Upper lobe of left lung (tissue), 6 donors: ENCODE results near the gene CEP131. TPM values are rescaled to one million over a fixed set of nuclear protein-coding genes. Genes with fewer than 3 reads are reported as not detected.
A peak's percentile ranks its signal among the peaks of the same experiment; 100 is the strongest.

Experiments used
- ATAC-seq, 2 donors: fragments of 200-7000 bp; cut with Tn5 transposase; one replicate each; pipeline ENCODE4 v1.9.1; 2022; ENCODE audit warnings: mild to moderate bottlenecking in 2 of 2, moderate library complexity in 2 of 2; ENCODE audit not compliant: low FRiP score in 2 of 2
- DNase-seq, 2 donors: peaks; one replicate each; pipeline ENCODE4 v3.0.0-alpha.2; 2019 to 2020
- H3K27ac ChIP-seq, 4 donors: fragments of 200-600 bp; sonication (generic); one replicate each; pipeline ENCODE4 v1.5.1; 2016 to 2019
- H3K27me3 ChIP-seq, 4 donors: fragments of 200-600 bp; sonication (generic); one replicate each; pipeline ENCODE4 v1.5.1; 2017 to 2019
- H3K36me3 ChIP-seq, 4 donors: fragments of 200-600 bp; sonication (generic); one replicate each; pipeline ENCODE4 v1.5.1; 2016 to 2019
- H3K4me1 ChIP-seq, 4 donors: fragments of 200-600 bp; sonication (generic); one replicate each; pipeline ENCODE4 v1.5.1; 2018 to 2019
- H3K4me3 ChIP-seq, 4 donors: fragments of 200-600 bp; sonication (generic); one replicate each; pipeline ENCODE4 v1.5.1; 2017 to 2019; ENCODE audit warnings: mild to moderate bottlenecking in 2 of 4, moderate library complexity in 1 of 4
- H3K9me3 ChIP-seq, 4 donors: fragments of 200-600 bp; sonication (generic); one replicate each; pipeline ENCODE4 v1.5.1; 2018 to 2019
- CTCF ChIP-seq, 6 experiments: fragments of 450-650 bp in 4 of 6; fragments of 200-600 bp in 2 of 6; sonication (generic) in 2 of 6; IDR thresholded peaks; one replicate each; pipeline ENCODE4 v1.5.1; 2016 to 2019; ENCODE audit warnings: antibody characterized with exemption in 6 of 6
- EP300 ChIP-seq, 4 donors: sonication (generic); formaldehyde crosslinking; IDR thresholded peaks; one replicate each; pipeline ENCODE4 v1.5.1; 2017; ENCODE audit warnings: antibody characterized with exemption in 4 of 4, control low read depth in 2 of 4
- POLR2A ChIP-seq, 4 donors: fragments of 450-650 bp; IDR thresholded peaks; one replicate each; pipeline ENCODE4 v1.5.1; 2016 to 2017; ENCODE audit warnings: antibody characterized with exemption in 4 of 4, mild to moderate bottlenecking in 2 of 4
- POLR2AphosphoS5 ChIP-seq, 2 donors: sonication (generic); formaldehyde crosslinking; IDR thresholded peaks; one replicate each; pipeline ENCODE4 v1.5.1; 2017; ENCODE audit warnings: antibody characterized with exemption in 2 of 2
- WGBS, 2 donors: methylation state at CpG; one replicate each; pipeline ENCODE4 v1.1.5; 2017 to 2018; 5-methylcytosine and 5-hydroxymethylcytosine counted together
- total RNA-seq, 6 donors: library from RNA; depleted of rRNA in 4 of 6; stranded (reverse); fragments of >200 nt in 4 of 6; gene quantifications; one replicate each; pipeline versions ENCODE4 v1.1.0 to v1.2.1, GENCODE V29; 2016 to 2021
- donor health status: DM: no; HTN: no; CAD: no; lungs with moderate emphysema.
- donor health status: DM: no; HTN: yes; CAD: no; lungs with severe emphysema.

The CEP131 gene
- total RNA-seq, 6 donors from 2014 or later = 5.3 to 55.5 (median 12.6) TPM

DNA sequence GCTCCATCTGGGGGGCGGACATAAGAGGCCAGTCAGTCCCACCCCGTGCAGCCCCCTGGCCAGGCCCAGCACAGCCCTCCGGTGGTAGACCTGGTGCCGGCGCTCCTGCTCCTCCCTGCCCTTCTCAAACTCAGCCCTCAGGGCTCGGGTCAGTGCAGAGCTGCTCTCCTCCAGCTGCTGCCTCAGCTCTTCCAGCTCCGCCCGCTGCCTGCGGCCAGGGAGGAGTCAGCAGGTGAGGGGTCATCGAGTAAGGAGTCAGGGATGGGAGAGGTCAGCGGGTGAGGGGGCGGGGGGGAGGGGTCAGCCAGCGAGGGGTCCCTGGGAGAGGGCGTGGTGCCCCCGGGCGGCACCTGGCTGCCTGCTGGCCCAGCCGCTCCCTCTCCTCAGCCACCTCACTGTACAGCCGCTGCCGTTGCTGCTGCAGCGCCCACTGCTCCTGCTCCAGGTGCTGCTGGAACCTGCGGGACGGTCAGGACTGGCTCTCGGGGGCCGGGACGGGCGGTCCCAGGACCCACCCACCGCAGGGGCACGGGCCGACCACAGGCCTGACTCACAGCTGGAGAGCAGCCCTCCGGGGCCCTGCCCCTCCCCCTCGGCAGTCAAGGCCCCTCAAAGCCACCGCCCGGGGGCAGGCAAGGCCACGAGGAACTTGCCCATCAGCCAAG lies 30.2 kb downstream of the CEP131 start:
- no peak overlapping the region for H3K27ac ChIP-seq
- WGBS, 2 donors = 92 to 100% methylated on average over 2 to 31 of the region's 34 CpGs
- H3K4me3 ChIP-seq = no peak overlapping the region
- H3K27me3 ChIP-seq = no peaks in the 10 kb centered on the region
- peaks cover 0 to 20% (median 9%) of the 10 kb centered on the region in 4 donors for H3K36me3 ChIP-seq
- peak in 1 of 2 donors; percentile 75 for DNase-seq
- H3K9me3 ChIP-seq = no peaks in the 10 kb centered on the region
- TF ChIP-seq EP300 (IDR thresholded peaks at IDR 0.05) (no peak), CTCF (IDR thresholded peaks at IDR 0.05) (no peak), POLR2AphosphoS5 (IDR thresholded peaks at IDR 0.05) (no peak), POLR2A (IDR thresholded peaks at IDR 0.05) (no peak)
- ATAC-seq = no peak
- H3K4me1 ChIP-seq = peaks cover 0 to 17% (median 13%) of the 10 kb centered on the region in 4 donors

DNA sequence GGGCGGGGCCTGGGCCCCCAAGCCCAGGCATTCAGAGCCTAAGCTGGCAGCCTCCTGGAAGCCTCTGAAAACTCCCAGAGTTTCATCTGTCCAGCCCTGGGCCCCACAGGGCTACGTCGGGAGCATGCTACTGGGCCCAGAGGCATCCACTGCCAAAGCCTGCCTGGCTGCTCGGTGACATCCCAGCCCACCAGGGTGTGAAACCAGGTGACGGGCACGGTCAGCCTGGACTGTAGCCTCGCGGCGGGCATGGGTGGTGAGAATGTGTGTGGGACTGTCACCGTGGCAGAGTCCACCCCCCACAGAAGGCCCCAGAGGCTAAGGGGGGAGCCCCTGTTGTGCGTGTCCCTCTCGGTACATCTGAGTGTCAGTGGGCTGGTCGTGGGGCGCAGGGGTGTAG lies 31.1 kb downstream of the CEP131 start:
- ATAC-seq (no peak), DNase-seq (peak in 1 of 2 donors; percentile 57)
- Histone ChIP-seq H3K27me3 (no peaks in the 10 kb centered on the region), H3K4me3 (no peak overlapping the region), H3K9me3 (no peaks in the 10 kb centered on the region), H3K4me1 (peaks cover 0 to 12% (median 6%) of the 10 kb centered on the region in 4 donors), H3K27ac (no peak overlapping the region), H3K36me3 (peaks cover 0 to 20% (median 9%) of the 10 kb centered on the region in 4 donors)
- TF ChIP-seq EP300 (IDR thresholded peaks at IDR 0.05) = no peak
- no peak for TF ChIP-seq CTCF (IDR thresholded peaks at IDR 0.05)
- TF ChIP-seq POLR2AphosphoS5 (IDR thresholded peaks at IDR 0.05) = no peak
- no peak for TF ChIP-seq POLR2A (IDR thresholded peaks at IDR 0.05)
- WGBS, 2 donors = 96 to 98% methylated on average over 9 to 14 of the region's 14 CpGs

DNA sequence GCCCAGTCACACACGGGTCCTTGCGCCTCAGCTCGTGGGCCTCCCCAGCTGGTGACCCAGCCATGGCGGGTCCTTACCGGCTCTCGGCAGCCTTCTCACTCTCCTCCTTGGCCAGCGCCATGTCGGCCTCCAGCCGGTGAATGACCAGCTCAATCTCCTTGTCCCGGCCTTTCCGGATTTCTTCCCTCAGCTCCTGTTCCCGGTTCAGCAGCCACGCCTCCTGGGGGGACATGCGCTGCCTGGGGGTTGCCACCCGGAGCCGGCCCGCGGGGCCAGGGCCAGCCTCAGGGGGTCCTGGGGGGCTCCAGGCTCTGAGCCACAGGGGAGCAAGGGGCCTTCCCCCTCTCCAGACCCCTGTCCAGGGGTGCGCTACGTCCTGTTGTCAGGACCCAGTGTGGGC lies 31.6 kb downstream of the CEP131 start:
- no peak overlapping the region for H3K27ac ChIP-seq
- H3K36me3 ChIP-seq = peaks cover 0 to 20% (median 9%) of the 10 kb centered on the region in 4 donors
- H3K27me3 ChIP-seq = no peaks in the 10 kb centered on the region
- ATAC-seq (no peak), DNase-seq (peak in 1 of 2 donors; percentile 74)
- H3K9me3 ChIP-seq = no peaks in the 10 kb centered on the region
- no peak for TF ChIP-seq EP300 (IDR thresholded peaks at IDR 0.05)
- no peak for TF ChIP-seq POLR2AphosphoS5 (IDR thresholded peaks at IDR 0.05)
- no peak for TF ChIP-seq POLR2A (IDR thresholded peaks at IDR 0.05)
- TF ChIP-seq CTCF (IDR thresholded peaks at IDR 0.05) = no peak
- H3K4me3 ChIP-seq = no peak overlapping the region
- peaks cover 0 to 9% (median 3%) of the 10 kb centered on the region in 4 donors for H3K4me1 ChIP-seq
- WGBS, 2 donors = 88 to 93% methylated on average over 14 to 20 of the region's 20 CpGs

- WGBS, 2 donors = 96 to 97% methylated on average over 19 to 22 of the region's 28 CpGs
- DNase-seq = peak in 1 of 2 donors; percentile 78
- H3K27me3 ChIP-seq = no peaks in the 10 kb centered on the region
- ATAC-seq = no peak
- H3K4me1 ChIP-seq = peaks cover 0 to 9% (median 3%) of the 10 kb centered on the region in 4 donors
- H3K4me3 ChIP-seq = no peak overlapping the region
- H3K36me3 ChIP-seq = peaks cover 0 to 18% (median 9%) of the 10 kb centered on the region in 4 donors
- H3K9me3 ChIP-seq = no peaks in the 10 kb centered on the region
- no peak overlapping the region for H3K27ac ChIP-seq
- TF ChIP-seq POLR2AphosphoS5 (IDR thresholded peaks at IDR 0.05) (no peak), POLR2A (IDR thresholded peaks at IDR 0.05) (no peak), CTCF (IDR thresholded peaks at IDR 0.05) (no peak), EP300 (IDR thresholded peaks at IDR 0.05) (no peak)
Measured at GRCh38 chr17:81190591-81190990, 32.2 kb downstream of the CEP131 start.
